NCI-H128 (cell line): Measurements from ENCODE around the gene PGGHG.
"Not testable (repeated sequence)": the region's sequence is repeated elsewhere in the genome, so short reads cannot be mapped to it uniquely, and the experiment has no call there.

Experiments used
- DNase-seq: peaks from one replicate; lab custom pipeline; 2025; ENCODE audit not compliant: unreplicated experiment; lab: John Stamatoyannopoulos, UW

PGGHG gene

DNA sequence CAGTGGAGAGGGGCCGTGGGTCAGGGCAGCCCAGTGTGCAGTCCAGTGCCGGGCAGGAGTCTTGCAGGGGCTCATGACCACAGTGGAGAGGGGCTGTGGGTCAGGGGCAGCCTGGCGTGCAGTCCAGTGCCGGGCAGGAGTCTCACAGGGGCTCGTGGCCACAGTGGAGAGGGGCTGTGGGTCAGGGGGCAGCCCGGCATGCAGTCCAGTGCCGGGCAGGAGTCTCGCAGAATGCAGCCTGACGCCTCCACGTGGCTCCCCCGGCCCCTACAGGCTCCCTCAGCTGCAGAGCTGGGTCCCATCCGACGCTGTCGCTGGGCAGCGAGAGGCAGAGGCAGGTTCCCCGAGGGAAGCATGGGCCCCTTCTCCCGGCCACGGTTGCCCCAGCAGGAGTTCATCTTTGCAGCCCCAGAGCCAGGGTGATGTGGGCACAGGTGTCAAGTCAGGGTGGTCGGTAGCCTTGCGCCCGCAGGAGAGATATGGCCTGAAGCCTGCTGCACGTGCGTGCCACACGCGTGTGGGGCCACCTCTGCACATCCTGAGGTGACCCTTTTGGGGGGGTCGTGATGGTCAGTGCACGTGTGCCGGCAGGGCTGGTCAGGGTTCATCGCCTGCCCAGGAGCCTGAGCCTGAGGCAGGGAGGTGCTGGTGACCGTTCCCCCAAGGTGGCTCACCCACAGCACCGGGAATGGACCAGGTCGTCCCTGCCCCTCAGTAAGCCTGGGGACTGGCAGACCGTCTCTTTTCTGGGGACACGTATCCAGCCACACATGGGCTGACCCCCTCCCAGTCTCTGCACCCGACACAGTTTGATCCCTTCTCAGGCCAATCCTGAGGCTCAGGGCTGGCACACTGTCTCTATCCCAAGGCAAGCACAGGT lies 7.5 kb downstream of the PGGHG start:
- no peak for DNase-seq

DNA sequence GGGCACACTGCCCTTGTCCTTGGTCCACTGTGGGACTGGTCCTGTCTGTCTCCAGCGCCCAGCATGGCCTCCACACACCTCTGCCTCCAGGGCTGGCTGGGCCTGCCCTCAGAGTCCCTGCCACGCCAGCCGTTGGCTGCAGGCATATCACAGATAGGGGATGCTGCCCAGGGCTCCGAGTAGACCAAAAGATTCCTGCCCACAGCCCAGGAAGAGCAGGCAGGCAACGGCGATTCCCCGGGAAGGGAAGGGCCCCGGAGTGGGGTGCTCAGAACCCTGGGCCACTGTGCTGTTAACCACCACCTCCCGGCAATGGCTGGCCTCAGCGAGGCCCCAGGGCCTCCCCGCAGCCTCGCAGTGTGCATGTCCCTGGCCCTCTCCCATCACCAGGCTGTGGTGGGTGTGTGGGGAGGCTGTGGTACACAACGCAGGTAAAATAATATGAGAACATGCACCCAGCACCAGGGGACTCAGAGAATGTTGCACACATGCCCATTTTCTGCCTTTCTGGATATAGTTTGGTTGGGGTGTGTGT lies 8.2 kb downstream of the PGGHG start:
- DNase-seq = no peak

DNA sequence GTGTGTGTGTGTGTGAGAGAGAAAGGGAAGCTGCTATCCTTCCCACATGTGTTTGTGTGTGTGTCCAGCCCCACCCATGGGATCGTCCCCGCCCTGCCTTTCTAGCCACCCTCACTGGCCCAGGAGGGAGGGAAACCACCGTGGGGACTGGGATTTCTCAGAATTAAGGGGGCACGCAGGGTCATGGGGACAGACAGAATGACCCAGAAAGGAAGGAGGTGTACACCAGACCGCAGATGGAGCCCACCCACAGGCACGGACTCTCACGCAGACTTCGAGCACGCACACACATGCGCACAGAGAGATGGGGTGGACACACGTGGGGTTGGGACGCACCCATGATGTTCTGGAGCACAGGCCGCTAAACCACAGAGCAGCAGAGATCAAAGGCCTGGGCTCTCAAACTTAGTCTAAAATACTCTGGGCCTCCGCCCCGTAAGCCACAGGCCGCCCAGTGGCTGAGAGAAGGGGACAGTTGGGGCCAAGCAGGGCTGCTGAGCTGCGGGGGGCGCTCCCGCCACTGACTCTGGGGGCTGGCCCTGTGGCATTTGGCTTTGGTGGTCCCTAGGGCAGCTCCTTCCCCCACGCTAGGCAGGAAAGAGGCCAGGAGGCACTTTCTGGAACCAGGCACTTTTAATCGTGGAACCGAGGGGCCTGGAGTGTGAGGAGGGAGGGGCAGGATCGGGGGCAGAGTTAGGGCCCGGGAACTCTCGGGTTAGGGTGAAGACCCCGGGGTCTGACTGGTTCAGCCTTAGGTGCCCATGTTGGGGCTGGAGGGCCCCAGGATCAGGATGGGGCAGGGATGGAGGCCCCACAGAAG lies 8.9 kb downstream of the PGGHG start:
- no peak for DNase-seq

DNA sequence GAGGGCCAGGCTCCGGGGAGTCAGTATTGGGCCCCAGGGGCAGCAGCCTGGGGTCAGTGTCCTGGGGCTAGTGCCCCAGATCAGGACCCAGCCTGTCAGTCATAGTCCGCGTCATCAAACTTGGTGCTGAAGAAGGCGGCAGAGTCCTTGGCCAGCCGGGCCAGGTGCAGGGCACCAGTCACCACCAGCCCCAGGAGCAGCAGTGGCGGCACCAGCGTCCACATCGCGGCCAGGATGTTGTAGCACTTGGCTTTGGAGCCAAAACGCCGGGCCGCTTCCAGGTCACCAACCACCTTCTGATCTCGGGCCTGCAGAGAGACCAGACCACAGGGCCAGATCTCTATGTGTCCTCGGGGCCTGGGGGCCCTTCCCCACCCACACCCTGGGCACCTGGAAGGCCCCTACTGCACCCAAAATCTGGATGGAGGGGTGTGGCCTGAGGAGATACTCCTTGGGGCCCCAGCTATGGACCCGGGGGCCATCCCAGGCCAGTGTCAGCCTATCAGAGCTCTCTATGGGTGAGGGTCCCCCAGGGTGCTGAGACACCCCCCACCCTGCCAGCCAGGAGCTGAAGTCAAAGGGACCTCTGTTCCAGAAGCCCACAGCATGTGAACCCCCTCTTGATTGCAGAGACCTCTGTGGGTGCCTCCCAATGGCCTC lies 9.6 kb downstream of the PGGHG start:
- DNase-seq = no peak

DNA sequence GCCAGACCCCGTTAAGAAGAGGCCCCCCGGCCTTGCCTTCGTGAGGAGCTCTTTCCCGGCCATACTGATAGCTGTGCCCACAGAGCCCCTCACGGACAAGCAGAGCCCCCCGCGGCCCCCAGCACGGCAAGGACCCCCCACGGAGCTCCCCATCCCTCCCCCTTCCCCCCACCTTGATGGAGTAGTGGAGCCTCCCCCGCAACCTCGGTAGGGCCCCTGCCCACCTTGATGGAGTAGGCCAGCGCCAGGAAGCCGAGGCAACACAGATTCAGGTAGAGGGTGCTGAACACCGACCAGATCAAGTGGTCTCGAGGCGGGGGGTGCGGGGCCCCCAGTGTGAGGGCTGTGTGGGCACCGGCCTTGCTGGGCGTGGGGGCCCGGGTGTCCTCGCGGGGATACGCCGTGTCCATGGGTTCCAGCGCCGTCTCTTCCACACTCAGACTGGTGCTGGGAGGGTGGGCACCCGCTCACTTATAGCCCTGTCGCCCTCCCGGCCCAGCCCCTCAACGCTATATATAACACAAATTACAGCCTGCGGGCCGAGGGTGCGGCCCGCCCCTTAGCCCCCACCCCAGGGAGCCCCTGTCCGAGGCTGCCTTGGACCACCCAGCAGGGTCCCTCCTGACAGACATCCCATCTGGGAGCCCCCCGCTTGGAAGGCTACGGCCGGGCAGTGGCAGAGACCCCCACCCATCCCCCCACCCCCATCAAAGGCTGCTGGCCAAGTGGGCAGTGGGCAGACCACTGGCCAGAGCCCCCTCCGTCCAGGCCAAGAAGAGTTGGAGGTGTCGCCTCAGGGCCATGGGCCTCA lies 10.4 kb downstream of the PGGHG start, which contains the start of gene IFITM5:
TSS of gene IFITM5 (minus strand) at position 446 of the 811 bp plus-strand sequence. CDS start at position 410, 36 bp downstream.
- DNase-seq = no peak

DNA sequence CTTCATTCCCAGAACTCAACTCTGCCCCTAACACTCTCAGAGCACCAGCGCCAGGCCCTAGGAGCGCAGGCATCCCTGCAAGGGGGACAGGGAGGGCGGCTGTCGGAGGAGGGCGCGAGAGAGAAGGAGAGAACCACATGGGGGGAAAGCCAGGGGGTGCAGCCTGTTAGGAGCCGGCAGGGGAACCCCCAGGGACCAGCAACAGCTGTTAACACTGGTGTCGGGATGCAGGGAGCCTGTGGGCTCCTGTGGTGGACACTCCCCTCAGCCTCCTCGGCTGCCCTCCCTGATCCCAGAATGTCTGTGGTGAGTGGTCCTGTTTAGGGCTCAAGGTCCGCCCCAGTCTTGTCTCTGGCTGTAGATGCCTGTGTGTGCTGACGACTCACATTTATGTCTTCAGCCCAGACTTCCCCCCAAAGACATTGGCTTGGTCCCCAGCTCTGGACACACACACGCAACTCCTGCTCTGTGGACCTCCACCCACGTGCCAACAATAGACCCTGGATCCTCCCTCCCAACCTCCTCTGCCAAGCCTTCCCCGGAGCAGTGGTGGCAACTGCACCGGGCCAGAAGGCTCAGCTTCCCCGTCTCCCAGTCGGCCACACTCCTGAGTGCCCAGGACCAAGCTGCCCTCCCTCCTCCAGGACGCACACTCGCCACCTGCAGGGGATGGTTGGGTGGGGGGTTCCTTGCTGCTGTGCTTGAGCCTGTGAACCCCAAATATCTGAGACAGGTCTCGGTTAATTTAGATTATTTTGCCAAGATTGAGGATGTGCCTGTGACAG lies 11.2 kb downstream of the PGGHG start:
- DNase-seq = no peak

DNA sequence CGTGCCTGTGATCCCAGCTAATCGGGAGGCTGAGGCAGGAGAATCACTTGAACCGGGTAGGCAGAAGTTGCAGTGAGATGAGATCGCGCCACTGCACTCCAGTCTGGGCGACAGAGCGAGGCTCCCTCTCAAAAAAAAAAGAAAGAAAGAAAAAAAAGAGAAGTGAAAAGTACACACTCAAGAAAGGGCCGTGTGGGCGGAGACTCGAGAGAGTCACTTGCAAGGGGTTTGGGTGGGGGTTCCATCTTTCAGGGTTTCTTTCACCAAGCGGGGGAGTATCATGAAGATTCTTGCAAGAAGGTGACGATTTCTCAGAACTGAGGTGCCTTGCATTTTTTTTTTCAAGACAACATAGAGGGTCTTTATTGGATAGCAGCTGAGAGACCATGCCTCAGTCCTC lies 14.4 kb downstream of the PGGHG start:
- no peak for DNase-seq

DNA sequence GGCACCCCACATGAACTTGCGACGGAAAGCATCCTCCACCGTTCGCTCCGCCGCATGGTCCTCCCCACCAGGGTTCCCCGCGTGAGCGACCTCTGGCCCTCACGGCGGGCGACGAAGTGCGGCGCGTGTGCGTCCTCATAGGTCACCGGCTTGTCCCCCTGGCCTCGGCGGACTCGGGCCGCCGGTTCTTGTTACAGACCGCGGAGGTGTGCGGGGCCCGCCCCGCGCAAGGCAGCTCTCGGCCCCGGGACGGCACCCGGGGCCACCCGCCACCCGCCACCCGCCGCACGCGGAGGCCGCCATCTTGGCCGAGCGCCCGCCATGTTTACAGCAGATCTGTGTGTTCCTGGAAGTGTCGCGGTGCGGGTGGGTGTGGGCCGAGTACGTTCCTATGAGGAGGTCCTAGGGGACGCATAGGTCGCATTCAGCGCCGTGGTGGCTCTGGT lies 15.2 kb downstream of the PGGHG start:
- DNase-seq = no peak

DNA sequence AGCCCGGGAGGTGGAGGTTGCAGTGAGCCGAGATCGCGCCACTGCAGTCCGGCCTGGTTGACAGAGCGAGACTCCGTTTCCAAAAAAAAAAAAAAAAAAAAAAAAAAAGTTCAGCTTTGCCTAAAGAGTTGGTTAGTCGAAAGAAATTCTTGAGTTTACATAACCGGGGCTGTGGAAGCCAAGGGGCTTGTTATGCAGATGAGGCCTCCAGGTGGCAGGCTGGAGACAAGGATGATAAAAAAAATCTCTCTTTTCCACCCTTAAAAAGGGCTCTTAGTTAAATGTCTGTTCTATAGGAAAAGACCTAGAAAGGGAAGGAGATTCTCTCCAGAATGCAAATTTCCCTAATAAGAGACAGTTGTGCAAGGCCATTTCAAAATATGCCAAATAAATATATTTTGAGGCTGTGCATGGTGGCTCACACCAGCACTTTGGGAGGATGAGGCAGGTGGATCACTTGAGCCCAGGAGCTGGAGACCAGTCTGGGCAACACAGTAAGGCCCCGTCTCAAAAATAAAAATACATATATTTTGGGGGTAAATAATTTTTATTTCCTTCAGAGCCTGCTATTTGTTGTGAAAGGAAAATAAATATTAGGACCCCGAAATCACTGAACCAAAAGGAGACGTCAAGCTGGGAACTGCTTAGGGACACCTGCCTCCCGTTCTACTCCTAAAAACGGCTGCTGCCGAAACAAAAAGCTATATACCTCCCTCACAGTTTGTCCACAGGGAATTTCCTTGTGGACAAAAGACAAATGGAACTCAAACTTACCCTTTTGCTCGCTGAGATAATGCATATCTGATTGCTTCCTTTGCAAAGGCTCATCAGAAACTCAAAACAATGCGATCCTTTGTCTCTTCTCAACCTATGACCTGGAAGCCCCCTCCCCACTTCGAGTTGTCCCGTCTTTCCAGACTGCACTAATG lies 16.3 kb downstream of the PGGHG start:
- no peak for DNase-seq

DNA sequence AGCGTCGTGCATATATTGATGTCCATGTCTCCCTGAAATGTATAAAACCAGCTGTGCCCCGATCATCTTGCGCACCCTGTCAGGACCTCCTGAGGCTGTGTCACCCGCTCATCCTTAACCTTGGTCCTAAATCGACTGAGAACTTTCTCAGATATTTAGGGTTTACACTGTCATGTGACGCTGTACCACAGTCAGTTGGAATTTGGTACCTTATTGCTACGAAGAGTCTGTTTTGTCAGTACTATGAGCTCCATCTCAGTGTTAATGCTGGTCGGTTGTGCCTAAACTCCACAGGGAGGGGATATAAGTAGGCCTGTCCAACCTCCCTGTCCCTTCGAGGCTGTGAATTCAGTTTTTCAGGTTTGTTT lies 16.9 kb downstream of the PGGHG start:
- DNase-seq = no peak

DNA sequence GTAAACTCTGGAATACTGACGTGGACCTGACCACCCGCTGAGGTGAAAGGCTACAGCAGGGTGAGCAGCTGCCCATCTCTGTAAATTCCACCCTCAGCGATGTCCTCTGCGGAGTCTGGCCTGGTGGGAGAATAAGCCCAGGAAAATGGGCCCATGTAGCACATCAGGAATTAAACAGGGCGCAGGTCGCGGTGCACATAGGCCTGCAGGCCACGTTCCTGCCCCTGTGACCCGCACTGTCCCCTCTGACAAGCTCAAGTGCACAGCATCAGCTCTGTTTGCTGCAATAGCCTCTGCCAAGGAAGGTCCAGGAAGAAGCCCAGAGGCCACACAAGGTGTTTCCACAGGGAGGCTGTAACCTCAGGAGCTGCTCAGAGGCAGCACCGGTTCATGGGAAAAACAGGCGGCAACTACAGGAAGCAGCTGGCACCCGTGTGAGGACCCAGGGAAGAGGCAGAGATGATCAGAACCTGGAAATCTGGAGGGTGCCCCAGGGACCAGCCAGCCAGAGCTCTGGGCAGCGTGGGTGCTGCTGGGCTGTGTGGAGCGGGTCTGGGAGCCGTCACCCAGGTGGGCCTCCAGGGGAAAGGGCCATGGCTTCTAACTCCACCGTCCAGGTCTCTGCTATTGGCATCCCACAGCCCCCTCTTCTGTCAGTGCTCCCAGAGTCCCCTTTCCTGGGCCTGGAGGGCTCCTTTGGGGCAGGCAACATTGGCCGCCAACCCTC lies 17.9 kb downstream of the PGGHG start:
- no peak for DNase-seq

DNA sequence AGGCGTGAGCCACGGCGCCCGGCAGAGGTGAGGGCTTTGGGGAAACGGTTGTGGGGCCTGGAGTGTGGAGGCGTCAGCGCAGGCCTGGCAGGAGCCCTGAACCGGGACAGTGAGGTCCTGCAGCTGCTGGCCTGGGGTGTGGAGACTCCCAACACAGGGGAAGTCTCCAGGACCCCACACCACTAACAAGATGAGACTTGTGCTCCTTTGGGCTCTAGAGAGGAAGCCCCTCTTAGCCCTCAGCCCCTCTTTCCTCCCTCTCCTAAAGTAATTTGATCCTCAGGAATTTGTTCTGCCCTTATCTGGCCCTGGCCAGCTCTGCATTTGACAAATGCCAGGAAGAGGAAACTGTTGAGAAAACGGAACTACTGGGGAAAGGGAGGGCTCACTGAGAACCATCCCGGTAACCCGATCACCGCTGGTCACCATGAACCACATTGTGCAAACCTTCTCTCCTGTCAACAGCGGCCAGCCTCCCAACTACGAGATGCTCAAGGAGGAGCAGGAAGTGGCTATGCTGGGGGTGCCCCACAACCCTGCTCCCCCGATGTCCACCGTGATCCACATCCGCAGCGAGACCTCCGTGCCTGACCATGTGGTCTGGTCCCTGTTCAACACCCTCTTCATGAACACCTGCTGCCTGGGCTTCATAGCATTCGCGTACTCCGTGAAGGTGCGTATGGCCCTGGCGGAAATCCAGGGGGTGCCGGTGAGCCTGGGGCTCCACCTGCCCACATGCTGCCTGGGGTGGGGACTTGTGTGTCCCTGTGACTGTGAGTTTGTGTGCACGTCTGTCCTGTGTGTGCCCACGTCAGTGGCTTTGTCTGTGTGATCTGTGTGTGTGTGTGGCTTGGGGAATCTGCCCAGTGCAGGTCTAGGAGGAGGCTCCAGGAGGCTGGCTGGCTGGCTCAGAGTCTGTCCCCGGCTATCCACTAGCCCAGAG lies 19.1 kb downstream of the PGGHG start, which contains the start of gene IFITM2:
TSS of gene IFITM2 (plus strand) at position 51 of the 943 bp plus-strand sequence. CDS start at position 428, 377 bp downstream.
- not testable (repeated sequence) for DNase-seq

DNA sequence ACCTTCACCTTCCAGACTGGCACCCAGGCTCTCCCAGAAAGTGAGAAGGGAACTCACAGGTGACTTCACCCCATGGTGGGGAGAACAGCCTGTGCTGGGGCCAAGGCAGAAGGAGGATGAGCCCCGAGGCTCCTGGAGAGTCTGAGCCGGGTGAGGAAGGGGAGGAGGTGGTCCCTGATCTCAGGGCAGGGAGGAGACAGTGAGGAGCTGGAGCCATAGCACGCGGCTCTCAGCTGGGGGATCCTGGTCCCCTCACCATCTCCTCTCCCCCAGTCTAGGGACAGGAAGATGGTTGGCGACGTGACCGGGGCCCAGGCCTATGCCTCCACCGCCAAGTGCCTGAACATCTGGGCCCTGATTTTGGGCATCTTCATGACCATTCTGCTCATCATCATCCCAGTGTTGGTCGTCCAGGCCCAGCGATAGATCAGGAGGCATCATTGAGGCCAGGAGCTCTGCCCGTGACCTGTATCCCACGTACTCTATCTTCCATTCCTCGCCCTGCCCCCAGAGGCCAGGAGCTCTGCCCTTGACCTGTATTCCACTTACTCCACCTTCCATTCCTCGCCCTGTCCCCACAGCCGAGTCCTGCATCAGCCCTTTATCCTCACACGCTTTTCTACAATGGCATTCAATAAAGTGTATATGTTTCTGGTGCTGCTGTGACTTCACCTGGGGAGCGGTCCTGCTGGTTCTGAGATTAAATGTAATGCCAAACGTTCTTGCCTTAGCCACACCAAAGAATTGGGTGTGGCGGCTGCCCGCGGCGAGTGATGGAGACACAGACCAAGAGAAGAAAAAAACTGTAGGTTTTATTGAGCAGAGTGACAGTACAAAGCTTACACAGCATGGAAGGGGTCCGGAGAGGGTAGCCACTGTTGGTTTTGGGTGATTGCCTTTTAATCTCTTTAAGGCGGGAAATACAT lies 20.1 kb downstream of the PGGHG start:
- DNase-seq = not testable (repeated sequence)

DNA sequence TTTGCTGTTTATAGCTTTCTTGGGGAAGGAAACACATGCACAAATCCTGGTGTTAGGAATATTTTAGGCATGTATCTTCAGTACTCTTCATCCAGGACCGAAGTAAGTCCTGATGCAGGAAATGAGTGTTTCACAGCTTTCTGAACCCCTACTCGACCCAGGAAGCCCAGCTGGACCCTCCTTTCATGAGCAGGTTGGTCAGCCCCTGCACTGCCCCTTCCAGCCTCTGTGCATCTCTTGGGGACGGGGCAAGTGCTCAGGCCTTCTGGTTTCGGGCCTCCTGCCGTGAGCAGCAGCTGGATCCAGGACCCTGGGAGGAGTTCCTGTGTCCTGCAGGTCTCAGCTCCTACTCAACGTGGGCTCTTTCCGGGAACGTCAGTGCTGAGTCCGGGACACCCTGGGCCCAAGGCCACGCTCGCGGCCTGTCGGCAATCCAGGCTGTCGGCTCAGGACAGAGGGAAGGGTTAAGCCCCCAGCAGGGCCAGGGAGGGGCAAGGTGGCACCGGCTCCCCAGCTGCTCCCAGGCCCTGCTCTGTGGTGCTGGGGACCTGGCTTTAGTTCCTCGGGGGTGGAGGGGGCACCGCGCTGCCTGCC lies 21.1 kb downstream of the PGGHG start:
- DNase-seq = not testable (repeated sequence)
